ENCODE measurements around the gene EFHC1. TPM values are rescaled to one million over a fixed set of nuclear protein-coding genes. Genes with fewer than 3 reads are reported as not detected.

Gene EFHC1
- total RNA-seq, 1 experiment from 2014 or later = 12.4 TPM

- Histone ChIP-seq H3K79me2 (ENCODE audit: insufficient read depth, low read length) (no peaks in the 10 kb centered on the region), H3K36me3 (ENCODE audit: control insufficient read depth in 1 of 2, insufficient read depth in 2 of 2, low read length in 2 of 2) (peaks cover 0 to 4% of the 10 kb centered on the region in 2 experiments; a peak in 1 of 4 replicates), H3K9me2 (ENCODE audit: insufficient read depth) (0 out of 2 replicates have a peak, but pooled peaks cover 2% of the 10 kb centered on the region), H3K4me3 (replicated peaks in 1 of 2; ENCODE audit: low read depth in 1 of 2, low read length in 2 of 2) (no peak overlapping the region), H3K9ac (ENCODE audit: low read length) (no peak overlapping the region), H3K27me3 (ENCODE audit: insufficient read depth, low read length) (no peaks in the 10 kb centered on the region), H3K9me3 (ENCODE audit: control insufficient read depth in 1 of 2, insufficient read depth in 1 of 2, low read depth in 1 of 2, low read length in 2 of 2) (no peaks in the 10 kb centered on the region), H3K4me1 (ENCODE audit: control insufficient read depth in 1 of 2, insufficient read depth in 2 of 2, low read length in 2 of 2) (peaks cover 55 to 79% of the 10 kb centered on the region in 2 experiments), H3K27ac (ENCODE audit: low read depth, low read length) (no peak overlapping the region), H2AFZ (ENCODE audit: low read depth, low read length, poor library complexity, severe bottlenecking) (no peak overlapping the region), H4K20me1 (ENCODE audit: insufficient read depth) (no peaks in the 10 kb centered on the region), H3K4me2 (ENCODE audit: low read length) (no peak overlapping the region)
- ChIA-PET RAD21 (ENCODE audit: low non-redundant PET in 1 of 2, low total read pairs in 2 of 2, uncharacterized antibody in 2 of 2, unreplicated experiment in 2 of 2) (no interaction called here), POLR2A (interaction anchor here (1.8 kb wide), 1 partner anchor 12 kb away, joined by 5 read pairs; no protein-coding TSS in a partner anchor), CTCF (no interaction called here)
- ATAC-seq = no peak
- TF ChIP-seq FOSL1 (IDR thresholded peaks at IDR 0.05; ENCODE audit: low read depth) = no peak
- TF ChIP-seq MAX (IDR thresholded peaks at IDR 0.05) = no peak
- no peak for TF ChIP-seq EZH2 (IDR thresholded peaks at IDR 0.05)
- TF ChIP-seq CTCF (IDR thresholded peaks at IDR 0.05 in 2 of 3, conservative IDR thresholded peaks at IDR 0.05 in 1 of 3; ENCODE audit: borderline replicate concordance in 1 of 3, insufficient read depth in 1 of 3, low read depth in 2 of 3, low read length in 2 of 3) = no peak
- TF ChIP-seq EZH2phosphoT487 (IDR thresholded peaks at IDR 0.05; ENCODE audit: borderline replicate concordance) = no peak
- no peak for TF ChIP-seq ZFX (IDR thresholded peaks at IDR 0.05)
- TF ChIP-seq POLR2A (IDR thresholded peaks at IDR 0.05; ENCODE audit: borderline replicate concordance, extremely low read depth, insufficient read depth, insufficient read length) = no peak
- no peak for TF ChIP-seq ELF1 (IDR thresholded peaks at IDR 0.05; ENCODE audit: borderline replicate concordance, low read depth)
- TF ChIP-seq CEBPB (IDR thresholded peaks at IDR 0.05; ENCODE audit: low read depth) = no peak
- TF ChIP-seq ZNF274 (IDR thresholded peaks at IDR 0.05; ENCODE audit: low read depth, low read length) = no peak
- TF ChIP-seq REST (IDR thresholded peaks at IDR 0.05; ENCODE audit: low read depth) = no peak
- TF ChIP-seq ATF3 (IDR thresholded peaks at IDR 0.05) = no peak
- TF ChIP-seq JUND (IDR thresholded peaks at IDR 0.05) = no peak
- no peak for TF ChIP-seq EGR1 (IDR thresholded peaks at IDR 0.05; ENCODE audit: low read depth)
- TF ChIP-seq RAD21 (IDR thresholded peaks at IDR 0.05; ENCODE audit: low read depth) = no peak
- TF ChIP-seq SRF (IDR thresholded peaks at IDR 0.05; ENCODE audit: low read depth) = no peak
- no peak for TF ChIP-seq YY1 (IDR thresholded peaks at IDR 0.05; ENCODE audit: extremely low read depth, insufficient replicate concordance, low read depth, low read length)
- DNase-seq (ENCODE audit: low read depth, low spot score) = no peak
- BruUV-seq (replicated peaks) = no TSS peak
- intact Hi-C loops (cut with micrococcal nuclease) = loop anchor here (10.0 kb wide), 1 partner anchor 231 kb away; the partner anchor contains the start of gene MCM3
Observed at GRCh38 chr6:52516269-52516668, 96.1 kb downstream of the EFHC1 start.

Measured in HCT116 (cell line).